Activated gamma-delta T cell treated with anti-CD3 and anti-CD28 coated beads, Interleukin-2, amount 50 U/mL, for 16 hours (primary cell): ENCODE data around the gene PLA2G4F.

Experiments used
- DNase-seq: peaks from one replicate; pipeline ENCODE4 v3.0.0-alpha.2; 2020; ENCODE audit warnings: low read depth

PLA2G4F gene

DNA sequence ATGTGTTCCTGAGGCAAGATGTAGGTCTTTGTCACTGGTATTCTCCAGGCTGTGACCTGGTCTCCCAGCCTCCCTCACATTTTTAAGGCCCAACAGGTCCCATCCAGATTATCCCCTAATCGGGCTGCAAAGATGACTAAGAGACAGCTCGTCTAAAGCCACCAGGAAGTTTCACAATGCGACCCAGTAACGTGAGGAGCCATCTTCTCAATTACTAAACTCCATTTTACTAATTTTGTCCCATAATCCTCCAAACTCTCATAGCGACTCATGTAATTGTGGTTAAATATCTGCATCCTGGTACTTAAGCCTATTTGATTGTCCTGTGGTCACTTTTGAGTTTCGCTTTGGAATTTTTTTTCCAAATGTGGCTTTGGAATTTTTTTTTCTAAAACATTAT is 8.7 kb upstream of the PLA2G4F start:
- DNase-seq, result no peak

DNA sequence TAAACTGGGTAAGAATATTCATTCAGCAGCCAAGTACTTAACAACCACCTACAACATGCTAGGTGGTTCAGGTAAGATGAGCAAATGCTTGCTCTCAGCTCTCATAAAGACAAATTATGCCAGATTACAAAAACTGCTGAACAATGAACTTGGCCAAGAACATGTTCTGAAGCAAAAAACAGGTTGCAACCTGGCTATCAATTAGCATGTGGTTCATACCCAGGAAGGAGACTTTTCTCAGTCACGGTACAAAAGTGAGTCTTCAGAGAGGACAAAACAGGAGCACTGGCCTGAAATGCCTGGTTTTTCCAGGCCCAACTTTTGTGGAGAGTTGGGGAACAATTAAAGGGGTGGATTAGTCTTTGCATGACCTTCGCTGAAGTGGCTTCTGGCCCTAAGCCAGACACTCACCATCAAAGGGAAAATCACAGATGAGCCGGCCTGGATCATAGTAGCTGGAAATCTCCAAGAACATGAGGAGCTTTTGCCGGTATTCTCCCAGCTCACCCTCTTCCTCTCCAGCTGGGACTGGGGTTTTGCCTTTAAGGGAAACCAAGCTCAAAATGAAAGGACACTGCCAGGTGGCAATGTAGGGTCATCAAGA is 7.6 kb upstream of the PLA2G4F start:
- no peak for DNase-seq

DNA sequence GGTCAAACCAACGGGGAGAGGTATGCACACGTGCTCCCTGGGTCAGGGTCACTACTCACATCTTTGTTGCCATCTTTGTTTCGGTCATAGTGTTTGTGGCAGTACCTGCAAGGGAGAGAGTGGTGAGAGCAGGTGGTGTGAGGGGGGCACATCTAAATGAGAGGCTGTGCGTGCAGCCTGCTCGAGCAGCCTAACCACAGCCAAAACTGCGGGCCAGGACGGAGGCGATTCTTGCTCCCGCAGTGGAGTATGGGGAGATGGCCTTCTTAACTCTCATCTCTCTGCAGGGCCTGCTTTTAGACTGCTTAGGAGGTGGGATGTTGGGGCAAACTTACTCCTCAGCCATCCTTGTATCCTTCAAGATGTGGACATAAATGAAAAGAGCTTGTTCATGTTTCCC is 6.9 kb upstream of the PLA2G4F start:
- DNase-seq, result no peak

DNA sequence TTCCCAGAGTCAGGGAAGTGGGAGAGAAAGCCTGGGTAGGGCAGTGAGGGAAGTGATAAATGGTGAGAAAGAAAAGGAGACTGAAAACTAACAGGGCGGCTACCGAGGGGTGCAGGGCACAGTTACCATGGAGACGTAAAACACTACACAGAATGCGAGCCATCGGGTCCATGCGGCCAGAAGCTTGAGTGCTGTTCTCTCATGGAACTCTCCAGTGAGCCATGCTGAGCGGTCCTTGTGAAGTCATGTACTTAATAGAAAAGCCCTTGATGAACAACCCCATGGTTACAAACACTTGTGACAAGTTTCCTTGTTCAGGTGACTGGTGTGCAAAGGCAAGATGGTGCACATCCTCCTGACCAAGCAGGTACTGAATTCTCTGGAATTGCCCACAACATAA is 3.7 kb upstream of the PLA2G4F start:
- no peak for DNase-seq

GRCh38 chr15:42159381-42160015 is 3.1 kb upstream of the PLA2G4F start:
- no peak for DNase-seq

DNA sequence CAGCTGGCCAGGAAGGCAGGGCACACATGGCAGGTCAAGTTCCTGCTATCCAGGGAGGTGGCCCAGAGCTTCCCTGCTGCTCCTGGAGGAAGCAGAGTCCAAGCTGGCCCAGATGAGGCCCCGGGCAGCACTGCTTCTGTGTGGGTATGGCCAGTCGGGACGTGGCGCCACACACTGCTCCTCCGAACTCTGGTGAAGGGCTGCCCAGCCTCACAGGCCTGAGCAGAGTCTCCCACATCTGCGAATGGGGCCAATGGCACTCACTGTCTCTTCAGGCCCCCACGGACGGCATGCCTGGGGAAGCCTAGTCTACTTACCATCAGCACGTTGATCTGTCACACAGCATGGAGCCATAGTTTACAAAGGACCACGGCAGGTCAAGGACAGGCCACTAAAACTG is 2.5 kb upstream of the PLA2G4F start:
- no peak for DNase-seq

GRCh38 chr15:42157981-42158765 is 1.7 kb upstream of the PLA2G4F start:
- no peak for DNase-seq

- no peak for DNase-seq
Observed at GRCh38 chr15:42157381-42157780, 945 bp upstream of the PLA2G4F start.

DNA sequence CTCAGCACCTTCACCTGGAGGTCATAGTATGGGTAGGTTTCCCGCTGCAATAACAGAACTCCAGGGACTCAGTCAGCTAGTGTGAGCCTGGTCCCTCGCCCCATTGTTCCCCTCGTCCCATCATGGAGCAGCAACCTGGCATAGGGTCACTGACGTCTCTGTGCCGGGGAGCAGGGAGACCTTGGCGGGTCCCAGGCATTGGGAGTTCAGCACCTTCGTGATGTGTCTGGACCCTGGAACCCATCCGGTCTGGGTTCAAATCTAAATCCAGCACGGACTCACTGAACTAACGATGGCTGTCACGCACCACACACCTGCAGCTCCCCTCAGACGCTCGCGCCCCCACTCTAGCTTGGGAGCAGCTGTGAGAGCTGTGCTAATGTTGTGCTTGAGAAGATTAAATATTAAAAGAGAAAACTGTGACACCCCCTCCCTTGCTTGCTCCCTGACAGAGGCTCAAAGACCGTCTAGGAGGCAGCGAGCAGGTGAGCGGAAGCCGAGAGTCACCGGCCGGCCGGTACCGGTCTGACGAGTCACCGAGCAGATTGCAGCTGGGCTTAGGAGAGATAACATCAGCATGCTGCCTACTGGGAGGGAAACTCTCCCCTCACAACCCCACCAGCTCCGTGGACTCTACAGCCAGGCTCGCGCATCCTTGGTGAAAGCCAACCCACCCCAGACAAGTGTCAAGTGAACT is 742 bp downstream of the PLA2G4F start:
- no peak for DNase-seq

- DNase-seq, result no peak
Observed at GRCh38 chr15:42154956-42155355, 1.5 kb downstream of the PLA2G4F start.

- DNase-seq, result no peak
Observed at GRCh38 chr15:42154212-42154941, 2.1 kb downstream of the PLA2G4F start.

DNA sequence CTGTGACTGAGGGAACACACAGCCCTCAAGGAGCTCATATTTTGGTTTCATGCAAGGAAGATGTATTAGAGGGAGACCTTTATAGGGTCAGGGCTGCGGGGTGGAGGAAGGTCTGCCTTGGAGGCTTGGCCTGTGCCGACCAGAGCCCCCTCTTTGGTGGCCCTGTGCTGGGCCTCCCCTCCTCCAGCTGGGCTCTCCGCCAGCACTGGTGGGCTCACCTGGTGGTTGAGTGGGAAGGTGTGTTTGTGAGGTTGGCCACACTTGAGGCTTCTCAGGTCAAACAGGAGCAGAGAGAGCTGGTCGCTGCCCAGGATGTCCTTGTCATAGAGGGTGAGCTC is 2.6 kb downstream of the PLA2G4F start:
- DNase-seq, result no peak

GRCh38 chr15:42152921-42153698 is 3.3 kb downstream of the PLA2G4F start:
- DNase-seq, result no peak

GRCh38 chr15:42152196-42152920 is 4.1 kb downstream of the PLA2G4F start:
- DNase-seq, result no peak

DNA sequence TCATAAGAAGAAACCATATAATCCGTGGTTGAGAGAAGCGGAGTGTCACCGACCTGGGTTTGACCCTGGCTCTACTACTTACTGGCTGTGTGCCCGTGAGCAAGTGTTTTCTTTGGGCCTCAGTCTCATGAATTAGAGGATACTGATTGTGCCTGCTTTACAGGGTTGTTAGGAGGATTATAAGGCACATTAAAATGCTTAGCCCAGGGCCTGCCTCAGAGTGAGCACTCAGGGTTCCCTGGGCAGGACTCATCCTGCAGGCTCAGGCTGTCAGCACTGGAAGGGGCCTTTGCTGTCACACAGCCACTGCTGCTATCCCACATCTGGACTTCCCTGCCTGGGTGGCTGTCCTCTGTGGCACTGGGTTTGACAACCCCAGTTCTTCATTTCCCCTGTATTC is 4.7 kb downstream of the PLA2G4F start:
- no peak for DNase-seq

GRCh38 chr15:42151141-42151561 is 5.3 kb downstream of the PLA2G4F start:
- DNase-seq, result no peak

DNA sequence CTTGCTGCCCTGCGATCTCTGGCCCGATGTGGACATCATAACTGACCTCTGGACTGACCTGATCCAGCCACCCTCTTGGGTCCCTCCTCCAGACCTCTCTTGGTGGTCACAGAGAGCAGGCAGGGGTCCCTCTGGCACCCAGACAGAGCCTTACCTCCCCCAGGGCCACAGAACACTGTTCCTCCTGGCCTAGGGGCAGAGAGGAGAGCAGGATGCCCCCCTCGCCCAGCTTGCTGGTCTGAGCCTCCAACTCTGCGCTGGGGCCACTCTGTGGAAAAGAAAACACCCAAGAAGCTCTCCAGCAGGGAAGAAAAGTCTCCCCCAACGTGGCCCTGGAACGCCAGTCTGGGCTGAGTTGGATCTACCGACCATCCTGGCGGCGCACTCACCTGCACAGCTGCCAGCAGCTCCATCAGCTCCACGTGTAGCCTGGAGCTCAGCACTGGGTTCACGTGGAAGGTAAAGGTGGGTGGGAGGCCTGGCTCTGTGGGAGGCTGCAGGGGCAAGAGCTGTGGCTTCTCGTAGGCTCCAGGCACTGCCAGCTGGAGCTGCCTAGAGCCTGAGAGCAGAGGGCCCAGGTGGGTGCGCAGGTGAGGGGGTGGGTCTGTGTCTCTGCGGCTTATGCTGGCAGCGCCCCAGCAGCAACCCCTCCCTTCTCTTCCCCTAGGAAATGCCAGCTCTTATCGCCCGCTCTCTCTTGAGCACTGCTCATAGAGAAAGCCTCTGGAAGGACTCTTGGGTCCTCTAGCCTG is 6.0 kb downstream of the PLA2G4F start:
- DNase-seq, result no peak

GRCh38 chr15:42149493-42150218 is 6.8 kb downstream of the PLA2G4F start:
- no peak for DNase-seq

GRCh38 chr15:42148808-42149492 is 7.5 kb downstream of the PLA2G4F start:
- DNase-seq, result no peak
